H1 (cell line): ENCODE data around the gene NT5C3B. TPM values are rescaled to one million over a fixed set of nuclear protein-coding genes. Genes with fewer than 3 reads are reported as not detected.

Source experiments
- CHD1 ChIP-seq: IDR thresholded peaks from 2 replicates; pipeline ENCODE4 v1.6.1; 2012; ENCODE audit warnings: low read depth, low read length, improper control_type of control experiment
- MAFK ChIP-seq: IDR thresholded peaks from 2 replicates; pipeline ENCODE4 v1.6.1; 2012; ENCODE audit warnings: low read depth, mild to moderate bottlenecking, improper control_type of control experiment, low read length
- TAF7 ChIP-seq: optimal IDR thresholded peaks from 2 replicates; pipeline ENCODE3; 2011; ENCODE audit warnings: low read depth, mild to moderate bottlenecking, inconsistent platforms, low read length, moderate library complexity, borderline replicate concordance
- YY1 ChIP-seq: IDR thresholded peaks from 2 replicates; pipeline ENCODE4 v1.6.1; 2011; ENCODE audit warnings: low read depth, mild to moderate bottlenecking, low read length
- polyA plus RNA-seq, 7 experiments: library from polyadenylated mRNA; depleted of rRNA in 3 of 7; stranded (reverse) in 5 of 7; unstranded in 2 of 7; fragments of >200 nt in 5 of 7; fragments of 200-250 nt in 2 of 7; gene quantifications; 1 replicate in 5 of 7; 2 replicates in 1 of 7; 4 replicates in 1 of 7; pipeline versions ENCODE4 v1.2.1 to v1.2.3, GENCODE V29; 2011 to 2013; ENCODE audit warnings: missing spikeins in 2 of 7, mixed read lengths in 2 of 7
- total RNA-seq: library from RNA; stranded (reverse); fragmentation: NEBNext Ultra II Directional; extraction: Animal tissue kit (Norgen Biotek cat#: 25700); gene quantifications from 2 replicates; pipeline ENCODE4 v1.2.1, GENCODE V29; 2021

Gene NT5C3B
- total and polyA plus RNA-seq, 2 of the 8 experiments (the other 6 are each of a cell fraction or from before 2014, with no cell fraction given): 68.7 to 94.5 TPM

- no peak for TF ChIP-seq CHD1
- TF ChIP-seq TAF7: no peak
- TF ChIP-seq MAFK: no peak
- TF ChIP-seq YY1: no peak
Measured at GRCh38 chr17:41779954-41780353, 56.1 kb downstream of the NT5C3B start (continued).
